ENCODE results near the gene EPHA5. TPM values are rescaled to one million over a fixed set of nuclear protein-coding genes. Genes with fewer than 3 reads are reported as not detected.

The EPHA5 gene
- total RNA-seq, 1 experiment from 2014 or later, result 14.2 TPM

GRCh38 chr4:65498606-65499005 lies 171.7 kb downstream of the EPHA5 start:
- no peak for DNase-seq (ENCODE audit: low spot score)

DNA sequence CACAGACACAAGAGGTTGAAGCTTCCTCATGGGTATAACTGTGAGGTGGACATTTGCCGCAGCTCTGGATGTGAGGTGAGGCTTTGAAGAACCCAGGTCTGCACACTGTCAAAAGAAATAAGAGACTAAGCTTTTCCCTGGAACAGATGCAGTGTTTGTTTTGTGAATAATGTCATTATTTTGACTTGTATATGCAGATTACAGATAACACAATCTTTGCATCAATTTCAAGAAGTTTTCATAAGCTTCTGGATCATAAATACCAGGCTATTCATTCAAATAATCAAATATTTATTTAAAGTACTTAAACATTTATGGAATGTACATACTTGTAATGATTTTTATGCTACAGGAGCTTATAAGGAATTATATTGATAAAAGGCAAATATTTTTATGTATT lies 174.8 kb downstream of the EPHA5 start:
- no peak for DNase-seq (ENCODE audit: low spot score)

DNA sequence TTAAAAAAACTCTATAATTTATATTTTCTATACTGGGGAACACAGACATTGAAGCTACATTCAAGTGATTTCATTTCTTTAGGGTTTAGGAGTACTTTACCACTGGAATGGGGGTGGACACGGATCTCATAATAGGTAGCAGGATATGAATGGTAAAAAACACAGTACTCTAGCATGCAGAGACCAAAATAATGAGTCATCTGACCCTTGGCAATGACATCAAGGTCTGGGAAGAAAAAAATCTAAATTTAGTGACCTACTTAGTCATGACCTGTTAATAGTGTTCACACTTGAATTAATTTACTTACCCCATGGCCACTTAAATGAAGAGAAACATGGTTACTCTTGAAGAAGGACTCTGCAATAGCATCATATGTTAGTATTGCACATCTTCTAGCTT lies 187.9 kb downstream of the EPHA5 start:
- DNase-seq (ENCODE audit: low spot score), result peak; percentile 23

GRCh38 chr4:65472531-65472930 lies 197.8 kb downstream of the EPHA5 start:
- DNase-seq (ENCODE audit: low spot score), result no peak

- no peak for DNase-seq (ENCODE audit: low spot score)
These were observed 203.1 kb downstream of the EPHA5 start for GRCh38 chr4:65467068-65467680.

- DNase-seq (ENCODE audit: low spot score), result no peak
These were observed 208.5 kb downstream of the EPHA5 start for GRCh38 chr4:65461781-65462180.

DNA sequence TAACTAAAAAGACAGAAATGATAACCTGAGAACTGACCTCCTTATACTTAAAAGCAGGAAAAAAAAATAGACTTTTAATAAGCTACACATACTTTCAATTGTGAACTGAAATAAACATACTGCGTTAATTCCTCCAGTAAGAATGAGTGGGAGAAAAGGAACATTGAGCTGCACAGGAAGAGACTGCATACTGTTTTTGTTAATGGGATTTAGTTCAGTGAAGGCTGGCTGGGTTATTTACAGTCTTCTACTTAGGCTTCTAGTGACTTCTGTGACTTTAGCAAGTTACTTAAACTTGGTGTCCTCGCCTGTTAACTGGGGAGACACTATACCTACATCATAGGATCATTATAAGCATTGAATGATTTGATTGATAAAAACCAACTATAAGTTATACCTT lies 213.3 kb downstream of the EPHA5 start:
- DNase-seq (ENCODE audit: low spot score), result no peak

GRCh38 chr4:65456579-65456978 lies 213.7 kb downstream of the EPHA5 start:
- DNase-seq (ENCODE audit: low spot score), result no peak

GRCh38 chr4:65453398-65453797 lies 216.9 kb downstream of the EPHA5 start:
- no peak for DNase-seq (ENCODE audit: low spot score)

DNA sequence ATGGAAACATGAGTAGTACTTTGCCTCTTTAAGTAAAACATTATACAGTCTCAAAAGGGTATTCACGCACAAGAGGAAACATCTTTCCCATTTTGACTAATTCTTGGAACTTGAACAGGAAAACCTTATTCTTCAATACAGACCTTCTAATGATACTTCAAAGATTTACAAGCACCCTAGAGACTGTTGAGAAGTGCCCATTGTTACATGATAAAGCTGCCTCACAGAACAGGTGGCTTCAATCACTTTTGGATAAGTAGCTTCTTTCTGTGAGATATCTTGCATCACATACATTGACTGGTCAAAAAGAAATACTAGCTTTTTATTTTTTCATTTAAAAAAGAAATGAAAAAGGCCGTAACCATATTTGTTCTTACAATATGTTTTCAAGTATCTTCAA lies 219.4 kb downstream of the EPHA5 start:
- no peak for DNase-seq (ENCODE audit: low spot score)

DNA sequence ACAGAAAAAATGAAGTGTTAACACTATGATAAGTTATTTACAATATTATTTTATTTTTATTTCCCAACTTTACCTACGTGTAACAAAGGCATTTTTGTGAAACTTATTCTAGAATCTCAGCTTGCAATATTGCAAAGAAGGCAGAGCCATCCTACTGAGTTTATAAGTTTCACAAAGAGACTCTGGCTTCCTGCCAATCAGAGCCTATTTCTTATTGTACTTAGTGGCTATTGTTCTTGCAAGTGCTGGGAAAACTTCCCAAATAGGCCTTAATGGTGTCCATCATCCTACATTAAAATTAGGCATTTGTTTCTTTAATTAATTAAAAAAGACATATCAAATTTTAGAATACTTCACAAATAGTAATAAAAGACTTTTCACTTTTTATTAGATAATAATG lies 233.2 kb downstream of the EPHA5 start:
- DNase-seq (ENCODE audit: low spot score), result no peak

GRCh38 chr4:65422109-65422508 lies 248.2 kb downstream of the EPHA5 start:
- DNase-seq (ENCODE audit: low spot score), result no peak

DNA sequence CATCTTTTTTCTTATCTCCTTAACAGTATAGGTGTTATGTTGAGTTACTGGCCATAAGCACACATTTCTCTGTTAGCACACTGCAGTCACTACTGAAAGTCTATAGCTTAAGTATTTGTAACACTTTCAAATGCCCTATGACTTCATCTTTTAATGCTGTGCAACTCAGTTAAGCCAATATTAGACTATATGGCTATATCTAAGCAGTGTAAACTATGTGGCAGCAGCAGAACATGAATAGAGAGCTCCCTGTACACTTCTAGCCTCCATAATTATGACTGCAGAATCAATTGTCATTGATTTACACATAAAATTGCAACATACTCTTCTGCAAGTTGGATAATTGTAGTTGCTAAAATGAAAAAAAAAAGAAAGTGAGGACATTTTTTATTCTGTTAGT lies 250.3 kb downstream of the EPHA5 start:
- no peak for DNase-seq (ENCODE audit: low spot score)

DNA sequence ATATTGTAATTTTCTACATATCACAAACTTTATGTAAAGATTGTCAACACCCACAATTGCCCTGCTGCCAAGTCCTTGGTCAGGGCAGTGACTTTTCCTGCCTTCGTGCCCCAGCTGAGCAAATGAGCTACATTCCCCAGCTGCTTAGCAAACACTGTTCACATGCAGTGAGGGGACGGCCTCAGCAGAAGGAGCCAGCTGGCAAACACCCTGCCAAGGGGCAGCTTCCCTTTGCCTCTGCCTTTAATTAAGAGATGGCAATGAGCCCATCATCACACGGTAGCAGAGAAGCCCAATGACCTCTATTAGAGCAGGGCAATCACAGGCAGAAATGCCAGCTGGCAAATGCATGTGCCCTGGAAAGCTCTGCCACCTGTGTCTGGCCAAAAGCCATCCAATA lies 253.4 kb downstream of the EPHA5 start:
- DNase-seq (ENCODE audit: low spot score), result peak; percentile 40

DNA sequence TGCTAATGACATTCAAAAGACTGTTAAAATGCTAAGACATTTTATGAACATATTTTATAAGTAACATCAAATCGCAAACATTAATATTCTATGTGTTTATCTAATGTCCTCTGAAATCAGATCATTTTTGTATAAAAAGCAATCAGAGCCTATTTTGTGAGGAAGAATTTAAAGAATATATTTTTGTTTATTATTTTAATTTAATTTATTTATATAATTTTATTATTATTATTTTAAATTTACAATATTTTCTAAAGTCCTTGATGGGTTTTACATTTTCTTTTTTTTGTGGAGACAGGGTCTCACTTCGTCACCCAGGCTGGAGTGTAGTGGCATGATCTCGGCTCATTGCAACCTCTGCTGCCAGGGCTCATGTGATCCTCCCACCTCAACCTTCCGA lies 262.8 kb downstream of the EPHA5 start:
- no peak for DNase-seq (ENCODE audit: low spot score)

- no peak for DNase-seq (ENCODE audit: low spot score)
These were observed 269.2 kb downstream of the EPHA5 start for GRCh38 chr4:65401083-65401482.

DNA sequence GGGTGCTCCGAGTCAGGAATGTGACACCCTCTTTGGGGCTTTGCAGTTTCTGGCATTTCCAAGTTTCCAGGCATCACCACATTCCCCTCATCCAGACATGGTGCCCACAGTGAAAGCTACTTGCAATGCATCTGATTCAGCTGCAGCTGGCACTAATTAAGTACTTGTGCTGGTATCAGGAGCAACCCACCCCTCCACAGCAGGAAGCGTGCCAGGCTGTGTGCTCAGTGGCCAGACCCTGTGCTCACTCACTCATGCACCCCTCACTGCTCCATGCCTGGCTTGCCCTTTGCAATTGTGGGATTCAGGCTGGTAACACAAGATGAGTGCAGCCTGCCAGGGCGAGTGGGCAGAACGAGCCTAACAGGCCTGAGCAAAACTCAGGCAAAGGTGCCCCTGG lies 271.2 kb downstream of the EPHA5 start:
- no peak for DNase-seq (ENCODE audit: low spot score)

- DNase-seq (ENCODE audit: low spot score), result no peak
These were observed 277.2 kb downstream of the EPHA5 start for GRCh38 chr4:65393078-65393477.

GRCh38 chr4:65392488-65392887 lies 277.8 kb downstream of the EPHA5 start:
- no peak for DNase-seq (ENCODE audit: low spot score)

GRCh38 chr4:65391814-65392213 lies 278.5 kb downstream of the EPHA5 start:
- DNase-seq (ENCODE audit: low spot score), result no peak

DNA sequence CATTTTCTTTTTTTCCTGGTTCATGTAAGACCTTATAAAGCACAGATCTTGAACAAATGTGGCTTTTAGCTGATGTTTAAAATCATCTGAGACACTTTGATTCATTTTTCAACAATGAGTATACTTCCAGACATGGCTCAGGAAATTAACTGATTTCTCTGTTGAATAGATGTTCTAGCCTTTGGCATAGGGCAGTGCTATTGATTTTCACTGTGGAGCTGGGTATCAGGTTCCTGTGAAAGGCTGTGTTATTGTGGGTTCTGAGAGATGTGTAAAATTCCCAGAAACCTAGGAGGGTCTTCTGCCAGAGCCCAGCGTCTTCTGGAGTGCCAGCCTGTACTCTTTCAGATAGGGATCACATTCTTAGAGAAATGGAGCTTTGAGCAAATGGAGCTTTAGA lies 278.9 kb downstream of the EPHA5 start:
- no peak for DNase-seq (ENCODE audit: low spot score)

DNA sequence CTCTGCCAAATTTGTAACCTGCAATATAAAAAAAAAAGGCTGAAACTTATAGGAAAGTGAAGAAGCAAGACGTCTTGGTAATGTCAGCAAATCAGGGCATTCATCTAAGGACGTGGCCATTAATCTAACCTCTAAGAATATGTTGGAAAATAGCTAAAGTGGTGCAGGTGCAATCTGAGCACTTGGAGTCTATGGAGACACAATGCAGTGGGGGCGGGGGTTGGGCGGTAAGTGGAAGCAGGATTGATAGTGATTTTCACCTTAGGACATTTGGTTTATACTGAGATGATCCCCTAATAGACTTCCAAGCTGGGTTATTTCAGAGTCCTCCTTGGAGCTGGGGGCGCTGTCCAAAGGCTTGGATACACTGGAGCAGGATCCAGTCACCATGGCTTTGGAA lies 283.4 kb downstream of the EPHA5 start:
- DNase-seq (ENCODE audit: low spot score), result no peak

- DNase-seq (ENCODE audit: low spot score), result no peak
These were observed 286.5 kb downstream of the EPHA5 start for GRCh38 chr4:65383589-65384305.

- DNase-seq (ENCODE audit: low spot score), result no peak
These were observed 288.6 kb downstream of the EPHA5 start for GRCh38 chr4:65381648-65382047.
